Body of pancreas (tissue), 4 donors: ENCODE measurements around the gene ADIPOR1.

Experiments
- CTCF ChIP-seq, 7 experiments: fragments of 450-650 bp in 4 of 7; fragments of 200-600 bp in 3 of 7; sonication (generic) in 3 of 7; IDR thresholded peaks; one replicate each; pipeline ENCODE4 v1.5.1; 2016 to 2019; ENCODE audit warnings: antibody characterized with exemption in 7 of 7
- POLR2A ChIP-seq, 3 donors: fragments of 450-650 bp; IDR thresholded peaks; one replicate each; pipeline ENCODE4 v1.6.1; 2016; ENCODE audit warnings: antibody characterized with exemption in 3 of 3, mild to moderate bottlenecking in 2 of 3

GRCh38 chr1:202909494-202909893 lies 48.6 kb downstream of the ADIPOR1 start:
- TF ChIP-seq CTCF (IDR thresholded peaks at IDR 0.05): no peak
- no peak for TF ChIP-seq POLR2A (IDR thresholded peaks at IDR 0.05)
